Activated CD4-positive, alpha-beta T cell treated with anti-CD3 and anti-CD28 coated beads, Interleukin-2, amount 50 U/mL, for 4 hours (primary cell): ENCODE measurements around the gene CYP27B1.

ENCODE experiments used
- DNase-seq, 2 experiments: peaks; one replicate each; pipeline ENCODE4 v3.0.0-alpha.2; 2020

Gene CYP27B1, protein sequence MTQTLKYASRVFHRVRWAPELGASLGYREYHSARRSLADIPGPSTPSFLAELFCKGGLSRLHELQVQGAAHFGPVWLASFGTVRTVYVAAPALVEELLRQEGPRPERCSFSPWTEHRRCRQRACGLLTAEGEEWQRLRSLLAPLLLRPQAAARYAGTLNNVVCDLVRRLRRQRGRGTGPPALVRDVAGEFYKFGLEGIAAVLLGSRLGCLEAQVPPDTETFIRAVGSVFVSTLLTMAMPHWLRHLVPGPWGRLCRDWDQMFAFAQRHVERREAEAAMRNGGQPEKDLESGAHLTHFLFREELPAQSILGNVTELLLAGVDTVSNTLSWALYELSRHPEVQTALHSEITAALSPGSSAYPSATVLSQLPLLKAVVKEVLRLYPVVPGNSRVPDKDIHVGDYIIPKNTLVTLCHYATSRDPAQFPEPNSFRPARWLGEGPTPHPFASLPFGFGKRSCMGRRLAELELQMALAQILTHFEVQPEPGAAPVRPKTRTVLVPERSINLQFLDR

DNA sequence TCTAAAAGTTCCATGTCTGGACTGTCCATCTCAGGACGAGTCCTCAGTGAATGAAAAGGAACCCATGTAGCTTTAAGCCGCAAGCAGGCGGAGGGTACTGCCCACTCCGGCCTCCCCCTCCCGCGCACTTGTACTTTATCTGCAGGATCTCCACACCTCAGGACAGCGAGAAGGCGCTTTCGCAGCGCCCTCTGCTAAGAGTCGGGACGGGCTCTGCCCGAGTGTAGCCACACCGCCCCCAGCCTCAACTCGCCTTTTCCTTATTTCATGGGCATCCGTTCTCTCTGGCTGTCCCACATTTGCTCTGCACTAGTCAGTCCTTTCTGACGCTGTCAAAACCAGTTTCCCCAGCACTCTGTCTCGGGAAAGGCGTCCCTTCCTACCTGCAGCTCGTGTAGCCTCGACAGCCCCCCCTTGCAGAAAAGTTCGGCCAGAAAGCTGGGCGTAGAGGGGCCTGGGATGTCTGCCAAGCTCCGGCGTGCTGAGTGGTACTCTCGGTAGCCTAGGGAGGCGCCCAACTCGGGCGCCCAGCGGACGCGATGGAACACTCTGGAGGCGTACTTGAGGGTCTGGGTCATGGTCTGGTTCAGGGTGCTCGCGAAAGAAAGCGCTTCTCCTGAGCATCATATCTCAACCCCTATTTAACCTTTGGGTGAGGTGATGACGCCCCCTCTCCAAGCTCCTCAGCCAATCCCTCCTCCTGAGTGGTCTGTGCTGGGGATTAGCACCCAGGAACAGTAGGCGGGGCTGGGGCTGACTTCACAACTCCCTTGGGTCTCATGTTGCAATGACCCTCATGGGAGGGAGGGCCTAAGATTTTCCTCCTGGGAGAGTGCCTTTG is at the start of gene CYP27B1:
Gene CYP27B1, minus strand, starts transcription at position 615 of the 841 bp plus-strand sequence. Its CDS starts 37 bp downstream, at position 578.
- DNase-seq: no peak

DNA sequence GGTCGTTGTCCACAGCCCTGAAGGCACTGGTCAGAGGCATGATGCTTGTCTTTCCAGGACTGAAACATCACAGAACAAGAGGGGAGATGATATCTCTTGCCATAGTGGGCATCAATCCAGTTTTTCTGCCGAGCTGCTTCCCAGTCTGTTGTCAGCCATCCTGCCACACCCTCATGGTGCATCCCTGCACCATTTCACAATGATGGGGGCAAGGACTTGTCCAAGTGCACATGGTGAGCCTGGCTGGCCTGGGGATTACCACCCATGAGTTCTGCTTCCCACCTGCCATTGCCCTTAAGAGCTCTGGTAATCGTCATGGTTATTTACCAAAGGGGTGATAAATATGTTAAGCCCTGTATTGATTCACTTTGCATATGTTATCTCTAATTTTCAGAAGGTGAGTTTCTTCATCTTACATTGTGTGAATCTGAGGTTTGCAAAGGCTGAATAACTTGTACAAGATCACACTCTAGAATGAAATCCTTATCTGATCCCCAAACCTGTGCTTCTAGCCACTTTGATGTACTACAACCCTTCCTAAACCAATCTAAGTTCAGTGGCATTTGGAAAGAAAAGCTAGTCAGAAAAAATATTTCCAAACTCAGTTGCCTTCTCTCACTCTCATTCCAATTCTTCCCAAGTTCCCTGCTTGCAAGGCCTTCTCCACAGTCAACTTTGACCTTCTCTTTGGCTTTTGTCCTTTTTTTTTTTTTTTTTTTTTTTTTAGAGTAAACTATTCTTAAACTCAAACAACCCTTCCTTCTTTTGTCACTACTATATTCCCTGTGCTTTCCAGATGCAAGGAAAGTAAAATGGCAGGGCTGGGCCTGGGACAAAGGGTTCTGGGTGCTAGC is 49.4 kb upstream of the CYP27B1 start:
- no peak for DNase-seq

DNA sequence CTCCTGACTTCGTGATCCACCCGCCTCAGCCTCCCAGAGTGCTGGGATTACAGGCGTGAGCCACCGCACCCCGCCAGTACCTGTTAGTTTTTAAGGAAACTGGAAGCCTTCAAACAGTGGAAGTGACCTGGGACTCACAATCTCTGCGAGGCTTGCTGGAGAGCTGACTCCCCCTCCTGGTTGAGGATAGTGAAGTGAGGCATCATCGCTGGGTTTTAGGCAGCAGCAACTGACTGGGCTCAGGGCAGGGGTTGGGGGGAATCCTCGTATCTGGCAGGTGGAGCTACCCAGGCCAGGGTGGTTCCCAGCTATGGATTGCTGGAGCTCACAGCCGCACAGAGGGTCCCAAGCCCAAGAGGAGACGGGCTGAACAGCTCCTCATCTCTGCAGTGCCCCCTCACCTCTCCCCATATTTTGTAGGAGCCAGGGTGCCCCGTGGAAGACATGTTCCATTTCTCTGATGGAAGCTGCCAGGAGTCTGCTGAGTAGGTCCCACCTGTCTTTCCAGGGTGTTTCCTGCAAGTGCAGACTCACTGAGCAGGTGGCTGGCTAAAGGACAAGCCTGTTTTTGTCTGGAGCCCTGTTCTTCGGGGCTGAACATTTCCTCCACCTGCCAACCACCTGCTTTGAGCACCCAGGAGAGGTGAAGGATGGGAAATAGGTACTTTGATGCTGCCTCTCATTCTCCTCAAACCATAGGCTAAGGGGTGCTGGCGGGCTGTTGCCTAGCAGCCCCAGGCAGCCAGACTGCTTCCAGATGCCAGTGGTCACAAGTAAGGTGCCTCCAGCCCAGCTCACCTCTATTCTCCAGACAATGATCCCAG is 48.5 kb upstream of the CYP27B1 start:
- no peak for DNase-seq

DNA sequence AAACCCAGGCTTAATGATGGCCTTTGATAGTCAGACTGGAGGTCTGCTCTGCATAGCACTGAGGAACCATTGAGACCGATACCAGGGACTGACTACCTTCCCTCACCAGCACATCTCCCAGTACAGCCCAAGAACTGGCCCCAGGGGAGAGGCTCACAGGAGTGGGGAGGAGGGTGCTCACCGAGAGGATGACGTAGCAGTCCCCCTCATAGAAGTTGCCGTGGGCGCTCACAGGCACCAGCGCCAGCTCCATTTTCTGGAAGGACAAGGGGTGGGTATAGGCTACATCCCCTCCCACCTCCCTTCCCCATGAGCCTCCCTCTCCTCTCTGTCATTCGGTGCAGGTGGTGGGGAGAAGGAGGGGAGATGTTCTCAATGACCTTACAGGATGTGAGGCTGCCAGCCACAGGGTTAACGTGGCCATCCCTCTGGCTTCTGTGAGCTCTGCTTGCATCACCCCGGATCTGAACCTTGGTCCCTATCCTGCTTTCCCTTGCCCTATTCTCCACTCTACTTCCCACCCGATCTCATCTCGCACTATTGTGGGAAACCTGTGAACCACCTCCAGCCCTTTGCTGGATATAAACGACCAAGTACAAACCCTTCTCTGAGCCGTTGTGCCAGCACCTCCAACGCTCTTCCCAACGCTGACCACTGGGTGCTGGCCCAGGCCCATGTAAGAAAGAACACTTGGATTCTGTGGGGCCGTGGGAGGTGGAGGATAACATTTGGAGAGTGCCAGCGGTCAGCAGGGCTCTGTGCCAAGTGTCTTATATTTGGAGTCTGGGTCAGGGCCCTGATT is 47.3 kb upstream of the CYP27B1 start:
- DNase-seq: no peak

DNA sequence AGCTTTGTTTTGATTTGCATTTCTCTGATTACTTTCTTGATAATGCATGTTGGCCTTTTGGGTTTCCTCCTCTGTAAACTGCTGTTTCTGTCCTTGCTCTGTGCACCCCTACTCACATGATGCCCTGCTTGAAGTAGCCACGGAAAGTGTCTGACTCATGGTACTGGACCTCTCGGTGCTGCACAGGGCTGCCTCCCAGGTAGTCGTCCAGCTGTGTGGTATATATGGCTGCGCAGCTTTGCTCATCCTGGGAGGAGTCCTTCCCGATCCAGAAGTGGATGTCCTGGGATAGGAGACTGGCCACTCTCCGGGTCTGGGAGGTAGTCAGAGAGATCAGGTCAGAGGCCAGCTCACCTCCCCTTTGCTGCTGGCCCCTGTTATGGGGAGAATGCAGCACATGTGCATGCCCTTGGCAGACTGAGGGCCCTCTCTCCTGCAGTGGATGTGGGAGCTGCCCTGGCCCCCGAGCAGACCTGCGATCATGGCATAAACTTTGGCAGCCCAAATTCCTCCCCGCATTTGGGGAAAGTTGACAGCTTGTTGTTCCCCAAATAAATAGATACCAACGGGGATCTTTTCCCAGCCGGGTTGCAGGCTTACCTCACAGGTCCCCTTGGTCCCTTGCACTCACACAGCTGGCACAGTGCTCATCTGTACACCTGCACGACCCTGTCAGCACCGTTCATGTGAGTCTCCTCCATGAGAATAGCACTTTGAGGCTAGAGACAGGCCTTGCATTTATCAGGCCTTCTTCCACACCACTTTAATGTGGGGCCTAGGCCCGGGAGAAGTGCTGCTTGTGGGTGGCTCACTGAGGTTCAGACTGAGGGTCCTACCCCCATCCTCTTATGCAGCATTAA is 46.5 kb upstream of the CYP27B1 start:
- no peak for DNase-seq

DNA sequence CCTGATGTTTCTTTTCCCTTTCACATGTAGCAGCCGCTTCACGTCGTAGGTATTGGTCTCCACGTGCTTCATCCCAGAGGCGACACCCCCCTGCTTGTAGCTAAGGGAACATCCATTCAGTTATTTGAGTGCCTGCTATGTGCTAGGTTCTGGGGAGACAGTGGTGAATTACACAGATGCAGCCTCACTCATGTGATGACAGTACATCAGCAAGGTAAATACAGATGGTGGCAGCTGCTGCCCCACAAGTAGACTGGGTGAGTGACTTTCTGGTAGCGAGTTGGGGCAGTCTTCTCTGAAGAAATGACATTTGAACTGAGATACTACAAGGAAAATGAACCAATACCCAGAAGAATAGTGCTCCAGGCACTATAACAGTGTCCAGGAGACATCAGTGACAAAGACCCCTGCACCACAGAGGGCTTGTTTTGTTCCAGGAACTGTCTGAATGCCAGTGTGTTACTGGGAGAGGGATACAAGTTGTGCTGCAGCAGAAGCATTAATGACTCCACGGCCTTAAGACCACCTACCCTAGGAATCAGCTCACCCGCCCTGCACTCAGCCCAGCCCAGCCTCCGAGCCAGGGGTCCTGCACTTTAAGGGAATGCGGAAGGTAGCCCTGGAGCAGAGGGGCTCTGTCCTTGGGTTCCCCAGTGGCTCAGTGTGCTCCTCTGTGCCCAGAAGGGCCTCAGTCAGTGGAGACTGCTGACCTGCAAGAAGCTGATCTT is 44.3 kb upstream of the CYP27B1 start:
- no peak for DNase-seq

DNA sequence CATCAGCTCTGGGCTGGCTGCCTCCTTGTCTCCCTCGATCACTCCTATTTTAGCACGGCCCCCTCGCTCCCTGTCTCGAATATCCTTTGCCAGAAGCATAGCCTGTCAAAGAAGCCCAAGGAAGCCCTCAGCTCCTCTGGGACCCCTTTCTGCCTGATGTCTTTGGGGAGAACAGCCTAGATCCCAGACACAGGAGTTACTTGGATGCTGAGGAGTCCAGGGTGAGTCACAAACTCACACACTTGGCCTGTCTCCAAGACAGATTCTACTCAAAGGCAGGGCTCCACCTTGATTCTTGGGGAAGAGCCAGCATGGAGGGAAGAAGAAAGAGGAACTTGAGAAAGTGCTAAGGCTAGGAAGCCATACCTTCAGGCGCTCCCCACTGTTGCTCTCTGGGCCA is 43.6 kb upstream of the CYP27B1 start:
- no peak for DNase-seq

DNA sequence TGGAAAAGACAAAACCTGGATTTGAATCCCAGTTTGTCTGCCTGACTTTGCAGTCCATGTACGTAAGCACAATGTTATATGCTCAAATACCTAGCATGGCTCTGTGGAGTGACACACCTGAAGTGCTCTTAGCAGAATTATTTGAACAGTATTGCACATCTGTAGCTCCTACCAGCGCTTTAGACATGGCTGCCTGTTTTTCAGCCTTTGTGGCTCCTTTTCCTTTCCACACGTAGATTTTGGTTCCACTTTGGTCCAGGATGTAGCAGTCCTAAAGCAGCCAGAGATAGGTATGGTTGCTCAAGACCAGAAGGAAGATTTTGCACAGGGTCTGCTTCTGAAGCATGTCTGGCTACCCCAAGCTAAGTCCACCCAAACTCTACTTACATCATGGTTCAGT is 42.5 kb upstream of the CYP27B1 start:
- DNase-seq: no peak

DNA sequence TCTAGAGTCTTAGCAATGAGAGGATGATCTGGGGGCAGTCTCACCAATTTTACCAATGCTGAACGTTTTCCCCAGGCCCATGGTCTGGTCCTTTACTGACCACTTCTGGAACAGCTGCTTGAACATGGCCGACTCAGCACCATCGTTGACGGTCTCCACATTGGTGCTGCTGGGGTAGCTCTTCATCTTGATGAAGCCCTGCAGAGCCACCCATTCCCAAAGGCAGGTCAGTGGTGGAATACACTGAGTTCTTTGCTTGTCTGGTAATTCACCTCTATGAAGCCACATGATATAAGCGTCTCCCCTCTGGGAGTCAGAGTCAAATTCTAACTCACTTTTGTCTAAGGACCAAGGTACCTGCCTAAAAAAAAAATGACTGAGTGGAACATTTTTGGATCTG is 41.5 kb upstream of the CYP27B1 start:
- DNase-seq: no peak

DNA sequence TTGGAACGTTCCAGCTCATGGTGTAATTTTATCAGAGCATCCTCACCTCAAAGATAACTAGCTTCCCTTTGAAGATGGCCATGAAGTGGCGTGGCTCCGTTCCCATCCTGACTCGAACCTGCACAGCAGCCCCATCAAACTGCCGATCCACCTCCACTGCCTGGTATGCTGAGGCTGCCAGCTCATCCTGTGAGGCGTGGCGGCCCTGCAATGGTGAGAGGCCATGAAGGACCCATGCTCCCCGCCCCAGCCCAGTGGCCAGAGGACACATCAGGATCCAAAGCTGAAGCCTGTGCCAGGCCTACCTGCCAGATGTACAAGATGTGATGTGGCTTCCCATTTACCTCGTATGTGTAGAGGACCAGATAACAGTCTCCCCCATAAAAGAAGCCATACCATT is 40.4 kb upstream of the CYP27B1 start:
- DNase-seq: no peak

DNA sequence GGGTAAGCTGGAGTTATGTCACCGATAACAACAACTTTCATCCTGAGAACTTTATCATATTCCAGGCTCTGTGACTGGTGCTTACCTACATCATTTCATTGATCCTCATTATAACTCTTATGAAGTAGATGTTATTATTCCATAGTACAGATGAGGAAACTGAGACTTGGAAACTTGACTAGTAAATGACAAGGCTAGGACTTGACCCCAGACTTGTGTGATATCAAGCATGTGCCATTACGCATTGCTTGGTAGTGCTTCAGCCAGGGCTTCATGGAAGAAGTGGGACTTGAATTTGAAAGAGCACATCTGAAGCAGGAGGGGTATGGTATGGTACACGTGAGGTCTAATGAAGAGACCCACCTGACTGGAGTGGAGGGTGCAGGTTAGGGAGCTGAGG is 39.8 kb upstream of the CYP27B1 start:
- no peak for DNase-seq

DNA sequence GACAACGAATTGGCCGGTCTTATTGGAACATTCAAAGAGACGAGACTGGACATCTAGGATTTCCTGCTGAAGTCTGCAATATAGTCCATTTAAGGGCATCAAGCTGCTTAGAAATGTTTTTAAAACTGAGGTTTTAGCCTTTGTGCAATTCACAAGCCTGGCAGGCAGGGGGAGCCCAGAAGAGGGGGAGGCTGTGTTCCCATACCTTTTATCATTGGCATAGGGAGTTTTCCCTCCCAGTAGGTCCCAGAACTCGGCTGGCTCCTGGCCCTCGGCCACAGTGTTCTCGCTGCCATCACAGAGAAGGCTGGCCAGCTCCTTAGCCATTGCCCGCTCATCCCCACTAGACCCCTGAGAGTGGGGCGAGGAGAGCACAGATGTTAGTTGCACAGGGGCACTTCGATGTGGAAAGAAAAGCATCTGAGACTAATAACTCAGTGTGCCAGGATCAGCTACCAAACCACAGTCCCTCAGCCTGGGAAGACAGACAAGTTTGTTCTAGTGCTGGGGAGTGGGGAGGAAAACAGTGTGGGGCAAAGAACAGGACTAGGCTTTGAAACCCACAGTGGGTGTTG is 36.5 kb upstream of the CYP27B1 start:
- peak; percentile 15 to 30 for DNase-seq

DNA sequence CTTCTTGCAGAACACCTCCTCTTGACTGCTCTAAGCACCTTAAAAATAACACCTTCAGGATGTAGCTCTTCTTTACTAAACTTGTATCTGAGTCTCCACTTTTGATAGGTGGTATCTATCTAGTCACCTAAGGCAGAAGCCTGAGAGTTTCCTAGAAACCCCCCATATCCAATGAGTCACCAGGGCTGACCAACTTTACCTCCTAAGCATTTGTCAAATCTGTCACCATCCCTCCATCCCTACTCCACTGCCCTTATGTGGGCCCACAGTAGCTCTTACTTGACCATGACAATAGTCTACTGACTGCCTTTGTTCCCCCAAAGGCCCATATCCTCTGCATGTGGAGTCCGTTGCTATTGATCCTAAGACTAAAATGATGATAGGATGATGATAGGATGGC is 35.7 kb upstream of the CYP27B1 start:
- DNase-seq: no peak

DNA sequence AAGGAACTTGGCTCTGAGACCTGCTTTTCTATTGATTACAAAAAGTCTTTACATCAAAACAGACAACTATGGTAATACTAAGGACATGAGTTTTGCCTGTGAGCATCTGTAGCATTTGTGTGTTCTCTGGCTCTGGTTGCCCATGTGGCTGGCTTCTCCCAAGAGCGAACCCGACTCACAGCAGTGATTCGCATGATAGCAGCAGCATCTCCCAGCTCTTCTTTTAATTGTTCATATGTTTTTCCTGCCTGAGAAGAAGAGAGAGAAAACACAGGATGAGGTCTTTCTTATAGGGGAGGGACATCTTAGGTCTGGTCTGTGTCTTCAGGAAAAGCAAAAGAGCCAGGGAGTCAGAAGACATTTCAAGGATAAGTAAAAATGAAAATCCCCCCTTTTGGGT is 34.1 kb upstream of the CYP27B1 start:
- DNase-seq: no peak

DNA sequence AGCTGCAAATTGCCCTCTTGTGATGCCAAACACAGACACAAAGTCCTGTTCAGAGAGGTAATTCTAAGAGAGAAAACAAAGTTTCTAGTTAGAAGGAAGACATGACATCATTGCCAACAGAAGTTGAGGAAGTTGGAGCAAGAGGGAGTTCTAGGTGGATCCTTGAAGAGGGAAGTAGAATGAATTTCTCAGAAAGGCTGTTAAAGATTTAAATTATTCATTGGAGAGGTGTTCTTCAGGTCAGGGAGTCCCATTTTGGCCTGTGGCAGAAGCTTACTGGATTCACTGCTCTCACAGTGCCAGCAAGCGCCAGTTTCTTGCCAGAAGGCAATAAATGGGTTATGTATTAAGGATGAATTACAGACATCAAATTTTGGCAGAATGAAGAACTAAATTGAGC is 31.1 kb upstream of the CYP27B1 start:
- DNase-seq: no peak

DNA sequence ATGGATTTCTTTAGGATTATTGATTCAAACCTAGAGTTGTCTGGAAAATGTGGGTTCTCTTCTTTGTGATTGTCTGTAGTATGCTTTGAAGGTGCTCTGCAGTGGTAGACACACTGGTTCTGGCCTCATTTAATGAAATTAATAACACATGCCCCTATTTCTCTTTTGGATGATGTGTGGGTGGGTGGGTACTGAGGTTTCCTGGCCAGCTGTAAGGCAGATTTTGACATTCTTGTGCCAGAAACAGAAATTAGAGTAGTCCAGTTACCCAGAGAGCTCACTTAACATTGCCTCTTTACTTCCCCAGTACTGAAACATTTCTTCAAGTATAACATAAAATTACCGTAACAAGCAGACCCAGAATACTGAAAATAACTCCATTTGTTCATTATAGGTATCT is 30.1 kb upstream of the CYP27B1 start:
- no peak for DNase-seq

DNA sequence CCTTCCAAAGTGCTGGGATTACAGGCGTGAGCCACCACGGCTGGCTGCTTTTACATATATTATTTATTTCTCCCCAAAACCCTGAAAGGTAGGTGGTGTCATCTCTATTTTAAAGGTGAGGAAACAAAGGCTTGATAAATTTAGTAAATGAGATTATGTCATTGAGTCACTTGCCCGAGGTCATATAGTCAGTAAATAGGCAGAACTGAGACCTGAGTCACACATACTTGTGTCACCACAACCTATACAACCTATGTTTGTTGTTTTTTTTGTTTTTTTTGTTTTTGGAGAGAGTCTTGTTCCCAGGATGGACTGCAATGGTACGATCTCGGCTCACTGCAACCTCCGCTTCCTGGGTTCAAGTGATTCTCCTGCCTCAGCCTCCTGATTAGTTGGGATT is 28.5 kb upstream of the CYP27B1 start:
- DNase-seq: no peak

DNA sequence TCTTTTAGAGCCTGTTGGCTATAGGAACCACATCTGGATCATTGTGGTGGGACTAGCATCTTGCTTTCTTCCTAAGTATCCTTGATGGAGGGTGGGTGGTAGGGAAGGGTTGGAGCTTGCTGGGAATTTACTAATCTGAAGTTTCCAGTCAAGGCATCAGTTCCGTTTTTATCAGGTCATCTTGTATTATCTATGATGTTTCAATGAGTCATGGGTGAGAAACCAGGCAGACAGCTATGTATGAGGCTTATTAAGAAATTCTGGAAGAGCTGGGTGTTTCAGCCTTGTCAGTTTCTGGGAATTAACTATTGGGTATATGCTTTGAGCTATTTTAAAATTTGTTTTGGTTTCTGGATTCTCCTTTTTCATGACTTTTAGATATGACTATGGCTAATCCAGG is 27.0 kb upstream of the CYP27B1 start:
- no peak for DNase-seq

DNA sequence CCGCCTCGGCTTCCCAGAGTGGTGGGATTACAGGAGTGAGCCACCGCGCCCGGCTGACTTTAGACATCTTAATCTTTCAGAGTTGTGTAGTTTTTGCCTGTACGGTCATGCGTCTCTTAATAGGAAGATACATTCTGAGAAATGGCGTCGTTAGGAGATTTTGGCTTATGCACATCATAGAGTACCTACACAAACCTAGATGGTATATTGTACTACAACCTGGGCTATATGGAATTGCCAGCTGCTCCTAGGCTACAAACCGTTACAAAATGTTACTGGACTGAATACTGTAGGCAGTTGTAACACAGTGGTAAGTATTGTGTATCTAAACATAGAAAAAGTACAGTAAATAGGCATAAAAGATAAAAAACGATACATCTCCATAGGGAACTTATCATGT is 17.0 kb upstream of the CYP27B1 start:
- no peak for DNase-seq
